ENCODE results near the gene FAM222A.
A peak's percentile ranks its signal among the peaks of the same experiment; 100 is the strongest.
"Not testable (repeated sequence)": the region's sequence is repeated elsewhere in the genome, so short reads cannot be mapped to it uniquely, and the experiment has no call there.

Gene FAM222A

DNA sequence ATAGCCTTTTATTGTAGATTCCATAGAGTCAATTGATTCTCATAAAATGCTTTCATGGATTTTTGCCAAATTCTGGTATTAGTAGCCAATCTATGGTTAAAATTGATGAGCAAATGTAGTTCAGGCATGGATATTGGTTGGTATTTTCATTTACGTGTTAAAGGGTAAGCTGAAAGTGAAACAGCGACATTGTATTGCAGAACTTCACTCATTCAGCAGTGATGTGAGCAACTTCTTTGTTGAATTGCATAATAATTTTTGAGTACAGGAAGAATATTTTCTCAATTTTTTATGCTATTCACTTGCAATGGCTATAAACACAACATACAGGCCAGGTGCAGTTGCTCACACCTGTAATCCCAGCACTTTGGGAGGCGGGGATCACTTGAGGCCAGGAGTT is 24.2 kb upstream of the FAM222A start:
- TF ChIP-seq, protein P1, sequence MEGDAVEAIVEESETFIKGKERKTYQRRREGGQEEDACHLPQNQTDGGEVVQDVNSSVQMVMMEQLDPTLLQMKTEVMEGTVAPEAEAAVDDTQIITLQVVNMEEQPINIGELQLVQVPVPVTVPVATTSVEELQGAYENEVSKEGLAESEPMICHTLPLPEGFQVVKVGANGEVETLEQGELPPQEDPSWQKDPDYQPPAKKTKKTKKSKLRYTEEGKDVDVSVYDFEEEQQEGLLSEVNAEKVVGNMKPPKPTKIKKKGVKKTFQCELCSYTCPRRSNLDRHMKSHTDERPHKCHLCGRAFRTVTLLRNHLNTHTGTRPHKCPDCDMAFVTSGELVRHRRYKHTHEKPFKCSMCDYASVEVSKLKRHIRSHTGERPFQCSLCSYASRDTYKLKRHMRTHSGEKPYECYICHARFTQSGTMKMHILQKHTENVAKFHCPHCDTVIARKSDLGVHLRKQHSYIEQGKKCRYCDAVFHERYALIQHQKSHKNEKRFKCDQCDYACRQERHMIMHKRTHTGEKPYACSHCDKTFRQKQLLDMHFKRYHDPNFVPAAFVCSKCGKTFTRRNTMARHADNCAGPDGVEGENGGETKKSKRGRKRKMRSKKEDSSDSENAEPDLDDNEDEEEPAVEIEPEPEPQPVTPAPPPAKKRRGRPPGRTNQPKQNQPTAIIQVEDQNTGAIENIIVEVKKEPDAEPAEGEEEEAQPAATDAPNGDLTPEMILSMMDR (IDR thresholded peaks at IDR 0.05; ENCODE audit: low read depth, low read length): no peak
- no peak for DNase-seq (ENCODE audit: low read depth in 2 of 2)
- H3K4me3 ChIP-seq (replicated peaks in 1 of 2; ENCODE audit: low read depth in 2 of 2, low read length in 2 of 2): no peak overlapping the region

DNA sequence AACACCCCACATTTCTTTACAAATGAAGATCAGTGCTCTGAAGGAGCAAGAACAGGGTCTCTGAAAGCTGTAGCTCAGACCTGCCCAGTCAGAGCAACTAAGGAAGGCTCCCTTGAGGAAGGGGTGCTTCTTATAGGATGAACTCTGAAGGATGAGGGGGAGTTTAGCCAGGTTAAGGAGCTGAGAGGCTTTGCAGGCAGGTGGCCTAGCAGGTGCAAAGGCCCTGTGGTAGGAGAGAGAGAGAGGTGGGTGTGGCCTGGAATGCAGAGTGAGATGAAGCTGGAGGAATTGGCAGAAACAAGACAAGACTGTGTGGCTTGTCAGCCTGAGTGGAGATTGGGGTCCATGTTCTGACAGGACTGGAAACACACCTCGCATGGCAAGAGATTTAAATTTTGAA is 20.5 kb upstream of the FAM222A start:
- TF ChIP-seq, protein P1 (IDR thresholded peaks at IDR 0.05; ENCODE audit: low read depth, low read length): no peak
- DNase-seq (ENCODE audit: low read depth in 2 of 2): no peak
- no peak overlapping the region for H3K4me3 ChIP-seq (replicated peaks in 1 of 2; ENCODE audit: low read depth in 2 of 2, low read length in 2 of 2)

DNA sequence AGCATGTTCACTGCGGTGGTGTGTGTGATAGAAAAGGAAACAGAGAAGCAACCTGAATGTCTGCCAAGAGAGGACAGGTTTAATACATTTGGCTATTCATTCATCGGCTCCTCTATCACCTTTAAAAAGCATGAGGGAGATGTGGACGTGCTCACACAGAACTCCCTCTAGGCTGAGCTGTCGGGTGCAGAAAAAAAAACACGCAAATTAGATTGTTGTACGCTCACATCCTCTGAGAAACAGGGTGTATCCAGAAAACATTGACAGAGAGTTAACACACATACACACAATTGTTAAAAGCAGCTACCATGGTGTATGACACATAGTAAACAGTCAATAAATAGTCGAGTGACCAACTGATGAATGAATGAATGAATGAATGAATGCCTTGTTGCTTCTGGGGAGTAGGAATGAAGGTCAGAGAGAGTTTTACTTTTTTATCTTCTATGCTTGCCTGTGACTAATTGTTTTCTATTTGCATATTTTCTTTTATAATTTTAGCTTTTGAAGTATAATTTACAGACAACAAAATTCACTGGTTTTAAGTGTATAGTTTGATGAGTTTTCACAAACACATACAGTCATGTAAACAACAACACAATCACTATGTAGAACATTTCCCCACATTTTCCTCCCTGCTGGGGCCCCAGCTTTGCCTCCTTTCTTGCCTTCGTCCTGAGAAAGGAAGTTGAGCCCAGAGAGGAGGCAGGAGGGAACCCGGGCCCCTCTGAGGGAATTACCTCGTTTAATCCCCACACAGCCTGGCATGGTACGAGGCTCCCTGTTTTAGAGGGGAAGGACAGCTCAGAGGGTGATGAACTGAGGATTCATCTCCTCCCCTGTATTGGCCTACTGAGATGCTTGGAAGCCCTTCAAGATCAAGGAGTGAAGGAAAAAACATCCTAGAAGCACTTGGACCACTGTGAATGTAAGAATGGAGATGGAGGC is 19.7 kb upstream of the FAM222A start:
- TF ChIP-seq, protein P1 (IDR thresholded peaks at IDR 0.05; ENCODE audit: low read depth, low read length): no peak
- no peak for DNase-seq (ENCODE audit: low read depth in 2 of 2)
- H3K4me3 ChIP-seq (replicated peaks in 1 of 2; ENCODE audit: low read depth in 2 of 2, low read length in 2 of 2): no peak overlapping the region

DNA sequence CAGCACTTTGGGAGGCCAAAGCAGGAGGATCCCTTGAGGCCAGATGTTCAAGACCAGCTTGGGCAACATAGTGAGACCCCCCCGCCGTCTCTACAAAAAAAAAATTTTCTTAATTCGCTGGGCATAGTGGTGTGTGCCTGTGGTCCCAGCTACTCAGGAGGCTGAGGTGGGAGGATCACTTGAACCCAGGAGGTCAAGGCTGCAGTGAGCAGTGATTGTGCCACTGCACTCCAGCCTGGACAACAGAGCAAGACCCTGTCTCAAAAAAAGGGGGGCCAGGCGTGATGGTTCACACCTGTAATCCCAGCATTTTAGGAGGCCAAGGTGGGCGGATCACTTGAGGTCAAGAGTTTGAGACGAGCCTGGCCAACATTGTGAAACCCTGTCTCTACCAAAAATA is 19.0 kb upstream of the FAM222A start:
- not testable (repeated sequence) for H3K4me3 ChIP-seq (replicated peaks in 1 of 2; ENCODE audit: low read depth in 2 of 2, low read length in 2 of 2); DNase-seq (ENCODE audit: low read depth in 2 of 2)

DNA sequence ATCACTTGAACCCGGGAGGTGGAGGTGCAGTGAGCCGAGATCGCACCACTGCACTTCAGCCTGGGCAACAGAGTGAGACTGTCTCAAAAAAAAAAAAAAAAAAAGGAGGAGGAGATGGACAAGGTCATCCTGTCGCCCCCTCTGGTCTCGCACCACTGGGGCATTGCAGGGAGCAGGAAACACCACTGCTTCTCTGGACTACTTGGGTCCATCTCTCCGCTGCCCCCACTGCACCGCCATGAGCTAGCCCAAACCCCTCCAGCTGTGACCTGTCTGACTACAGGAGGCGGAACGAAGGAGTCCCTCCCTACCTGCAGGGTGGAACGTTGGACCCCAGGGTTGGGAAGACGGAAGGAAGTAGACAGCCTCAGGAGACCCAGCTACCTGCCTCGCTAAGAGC is 18.2 kb upstream of the FAM222A start:
- no peak for DNase-seq (ENCODE audit: low read depth in 2 of 2)
- TF ChIP-seq, protein P1 (IDR thresholded peaks at IDR 0.05; ENCODE audit: low read depth, low read length): no peak
- H3K4me3 ChIP-seq (replicated peaks in 1 of 2; ENCODE audit: low read depth in 2 of 2, low read length in 2 of 2): no peak overlapping the region

DNA sequence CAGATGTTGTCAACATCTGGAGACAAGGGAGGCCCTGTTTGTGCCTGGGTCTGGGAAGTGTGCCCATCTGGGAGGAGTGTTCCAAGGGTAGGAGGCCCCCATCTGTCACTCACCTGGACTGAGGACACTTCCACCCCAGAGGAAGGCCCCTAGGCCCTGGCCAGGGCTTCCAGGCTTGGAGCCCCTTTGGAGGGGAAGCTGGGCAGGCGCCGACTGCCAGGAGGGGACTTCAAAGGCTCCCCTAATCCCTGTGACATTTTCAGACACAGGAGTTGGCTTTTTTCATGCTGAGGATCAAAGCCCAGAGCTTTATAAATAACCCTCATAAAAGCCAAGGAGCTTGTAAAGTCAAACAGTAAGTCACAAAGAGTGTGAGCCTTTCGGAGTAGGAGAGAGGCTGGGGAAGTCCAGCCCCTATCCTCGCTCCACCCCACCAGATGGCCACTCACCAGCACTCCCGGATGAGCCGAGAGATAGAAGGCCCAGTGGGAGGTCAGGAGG is 17.6 kb upstream of the FAM222A start:
- H3K4me3 ChIP-seq (replicated peaks in 1 of 2; ENCODE audit: low read depth in 2 of 2, low read length in 2 of 2): no peak overlapping the region
- TF ChIP-seq, protein P1 (IDR thresholded peaks at IDR 0.05; ENCODE audit: low read depth, low read length): no peak
- DNase-seq (ENCODE audit: low read depth in 2 of 2): no peak

DNA sequence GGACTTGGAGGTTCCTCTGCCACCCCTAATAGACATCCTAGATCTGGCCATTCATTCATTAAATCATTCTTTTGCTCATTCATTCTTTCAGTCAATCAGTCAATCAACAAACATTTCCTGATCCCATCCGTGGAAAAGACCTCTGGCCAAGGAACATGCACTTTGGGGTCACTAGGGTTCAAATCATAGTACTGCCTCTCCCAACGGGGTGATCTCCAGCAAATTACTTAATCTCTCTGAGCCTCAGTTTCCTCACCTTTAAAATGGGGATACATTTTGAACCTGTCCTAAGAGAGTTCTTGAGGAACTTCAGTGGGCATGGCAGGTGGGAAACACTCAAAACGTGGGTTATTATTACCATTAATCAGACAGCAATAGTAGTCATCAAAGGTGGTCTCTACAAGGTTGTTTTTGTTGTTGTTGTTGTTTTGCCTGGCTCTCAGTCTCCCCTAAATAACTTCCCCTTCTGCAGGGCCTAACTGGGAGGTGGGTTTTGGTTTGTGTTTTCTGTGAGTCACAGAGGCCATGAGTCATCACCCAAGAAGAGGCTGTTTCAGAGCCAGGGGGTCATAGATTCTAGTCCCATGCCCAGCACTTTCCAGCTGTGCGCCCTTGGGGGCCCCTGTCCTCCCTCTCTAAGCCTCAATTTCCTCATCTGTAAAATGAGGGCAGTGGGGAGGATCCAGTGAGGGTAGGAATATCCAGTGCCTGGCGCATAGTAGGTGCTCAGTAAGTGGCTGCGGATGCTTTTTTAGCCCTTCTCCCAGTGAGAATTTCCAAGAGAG is 16.9 kb upstream of the FAM222A start:
- TF ChIP-seq, protein P1 (IDR thresholded peaks at IDR 0.05; ENCODE audit: low read depth, low read length): no peak
- H3K4me3 ChIP-seq (replicated peaks in 1 of 2; ENCODE audit: low read depth in 2 of 2, low read length in 2 of 2): no peak overlapping the region
- DNase-seq (ENCODE audit: low read depth in 2 of 2): peak in 1 of 2 donors; percentile 34

Data from cardiac fibroblast (primary cell).